GM20000 (cell line): ENCODE measurements around the gene ELMO3.

Experiments used
- DNase-seq: peaks from one replicate; pipeline ENCODE4 v3.0.0; 2012; ENCODE audit warnings: low spot score
- TF ChIP-seq, protein P1 (sequence below): IDR thresholded peaks from 2 replicates; pipeline ENCODE4 v1.5.1; 2012; ENCODE audit warnings: mild to moderate bottlenecking, control low read depth; ENCODE audit errors: extremely low read depth, missing control alignments

Gene ELMO3

DNA sequence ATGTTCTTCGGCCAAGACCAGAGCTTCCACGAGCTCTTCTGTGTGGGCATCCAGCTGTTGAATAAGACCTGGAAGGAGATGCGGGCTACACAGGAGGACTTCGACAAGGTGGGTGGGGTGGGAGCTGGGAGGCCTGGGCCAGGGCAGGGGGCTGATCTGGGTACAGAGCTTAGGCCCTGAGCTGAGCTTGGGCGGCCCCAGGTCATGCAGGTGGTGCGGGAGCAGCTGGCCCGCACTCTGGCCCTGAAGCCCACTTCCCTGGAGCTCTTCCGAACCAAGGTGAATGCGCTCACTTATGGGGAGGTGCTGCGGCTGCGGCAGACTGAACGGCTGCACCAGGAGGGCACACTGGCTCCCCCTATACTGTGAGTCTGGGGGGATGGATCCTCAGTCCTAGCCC is 3.5 kb downstream of the ELMO3 start:
- no peak for DNase-seq

DNA sequence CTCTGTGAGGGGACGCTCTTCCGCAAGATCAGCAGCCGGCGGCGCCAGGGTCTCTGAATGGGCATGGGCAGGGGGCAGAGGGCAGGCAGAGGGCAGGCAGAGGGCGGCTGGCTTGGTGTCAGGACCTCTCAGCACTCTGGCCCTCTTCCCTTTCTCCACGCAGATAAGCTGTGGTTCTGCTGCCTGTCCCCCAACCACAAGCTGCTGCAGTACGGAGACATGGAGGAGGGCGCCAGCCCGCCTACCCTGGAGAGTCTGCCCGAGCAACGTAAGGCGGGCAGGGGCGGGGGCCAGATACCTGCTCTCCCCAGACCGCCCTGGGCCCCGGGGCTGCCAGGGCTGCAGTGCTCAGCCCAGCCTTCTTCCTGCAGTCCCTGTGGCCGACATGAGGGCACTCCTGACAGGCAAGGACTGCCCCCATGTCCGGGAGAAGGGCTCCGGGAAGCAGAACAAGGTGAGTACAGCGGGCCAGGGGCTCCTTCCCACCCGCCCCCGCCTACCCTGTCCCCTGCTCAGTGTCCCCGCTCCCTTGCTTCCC is 4.1 kb downstream of the ELMO3 start:
- DNase-seq: peak; percentile 13
- TF ChIP-seq, protein P1, sequence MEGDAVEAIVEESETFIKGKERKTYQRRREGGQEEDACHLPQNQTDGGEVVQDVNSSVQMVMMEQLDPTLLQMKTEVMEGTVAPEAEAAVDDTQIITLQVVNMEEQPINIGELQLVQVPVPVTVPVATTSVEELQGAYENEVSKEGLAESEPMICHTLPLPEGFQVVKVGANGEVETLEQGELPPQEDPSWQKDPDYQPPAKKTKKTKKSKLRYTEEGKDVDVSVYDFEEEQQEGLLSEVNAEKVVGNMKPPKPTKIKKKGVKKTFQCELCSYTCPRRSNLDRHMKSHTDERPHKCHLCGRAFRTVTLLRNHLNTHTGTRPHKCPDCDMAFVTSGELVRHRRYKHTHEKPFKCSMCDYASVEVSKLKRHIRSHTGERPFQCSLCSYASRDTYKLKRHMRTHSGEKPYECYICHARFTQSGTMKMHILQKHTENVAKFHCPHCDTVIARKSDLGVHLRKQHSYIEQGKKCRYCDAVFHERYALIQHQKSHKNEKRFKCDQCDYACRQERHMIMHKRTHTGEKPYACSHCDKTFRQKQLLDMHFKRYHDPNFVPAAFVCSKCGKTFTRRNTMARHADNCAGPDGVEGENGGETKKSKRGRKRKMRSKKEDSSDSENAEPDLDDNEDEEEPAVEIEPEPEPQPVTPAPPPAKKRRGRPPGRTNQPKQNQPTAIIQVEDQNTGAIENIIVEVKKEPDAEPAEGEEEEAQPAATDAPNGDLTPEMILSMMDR: no peak

More for the DNA sequence above, 3.5 kb downstream of the ELMO3 start:
- TF ChIP-seq, protein P1: no peak

DNA sequence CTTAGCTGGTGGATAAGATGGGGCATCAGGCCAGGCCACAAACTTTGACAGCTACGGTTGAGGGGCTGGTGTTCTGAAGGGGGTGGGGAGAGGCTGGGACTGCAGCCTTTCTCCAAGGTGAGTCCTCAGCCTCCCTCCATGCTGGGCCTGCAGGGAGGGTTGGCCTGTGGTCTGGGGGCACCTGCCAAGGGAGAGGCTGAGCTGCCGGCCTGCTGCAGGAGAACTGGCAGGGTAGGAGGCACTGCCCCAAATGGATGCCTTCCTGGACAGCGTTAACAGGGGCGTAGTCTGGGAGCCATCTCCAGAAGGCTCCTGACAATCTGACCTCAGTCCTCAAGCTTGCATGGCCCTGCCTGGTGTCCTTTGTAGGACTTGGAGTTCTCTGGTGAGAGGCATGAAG is 5.1 kb downstream of the ELMO3 start:
- TF ChIP-seq, protein P1: no peak

DNA sequence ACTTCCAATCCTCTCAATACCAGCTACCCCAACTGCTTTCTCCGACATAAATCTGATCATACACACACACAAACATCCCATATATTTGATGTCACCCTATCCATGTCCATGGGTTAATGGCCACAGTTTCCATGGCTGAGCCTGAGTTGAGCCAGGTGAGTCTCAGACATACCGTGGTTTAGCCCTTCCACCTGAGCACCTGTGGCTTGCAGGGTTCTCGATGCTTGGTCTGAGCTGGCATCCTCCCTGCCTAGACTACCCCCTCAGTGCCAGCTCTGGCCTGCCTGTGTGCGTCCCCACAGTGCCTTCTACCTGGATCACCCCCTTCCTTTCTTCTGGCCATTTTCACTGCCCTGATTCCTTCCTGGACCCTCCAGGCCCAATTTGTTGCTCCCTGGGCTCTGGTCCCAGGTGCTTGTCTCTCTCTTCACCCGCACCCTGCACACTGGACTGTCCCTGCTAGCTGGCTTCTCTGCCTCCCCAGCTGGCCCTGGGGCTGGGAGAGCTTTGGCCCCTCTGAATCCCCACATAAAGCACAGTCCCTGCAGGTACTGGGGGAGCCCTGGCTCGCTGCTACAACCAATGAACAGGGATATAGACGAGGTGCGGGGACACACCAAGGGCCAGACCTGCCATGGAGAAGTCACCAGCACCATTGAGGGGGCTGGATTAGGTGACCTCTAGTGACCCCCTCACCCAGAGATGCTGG is 7.4 kb downstream of the ELMO3 start:
- DNase-seq: no peak
- TF ChIP-seq, protein P1: no peak

More for the DNA sequence above, 5.1 kb downstream of the ELMO3 start:
- DNase-seq: no peak

DNA sequence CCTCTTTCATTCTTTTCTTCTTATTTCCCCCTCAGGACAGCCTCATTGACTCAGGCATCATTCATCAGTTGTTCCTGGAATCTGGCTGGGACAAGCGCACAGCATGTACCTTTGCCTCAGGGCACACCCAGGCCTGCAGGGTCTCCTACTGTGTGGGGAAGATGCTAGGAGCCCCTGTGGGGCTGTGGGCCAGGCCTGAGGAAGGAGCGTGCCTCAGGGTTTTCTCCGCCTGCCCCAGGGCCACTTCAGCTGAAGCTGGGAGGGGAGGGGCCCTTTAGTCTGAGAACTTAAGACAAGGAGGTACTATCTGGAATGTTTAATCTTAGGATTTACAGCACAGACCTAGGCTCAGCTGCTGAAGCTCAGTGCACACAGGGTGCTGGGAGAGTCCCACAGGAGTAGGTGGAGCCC is 7.9 kb downstream of the ELMO3 start:
- DNase-seq: no peak
- TF ChIP-seq, protein P1: no peak

DNA sequence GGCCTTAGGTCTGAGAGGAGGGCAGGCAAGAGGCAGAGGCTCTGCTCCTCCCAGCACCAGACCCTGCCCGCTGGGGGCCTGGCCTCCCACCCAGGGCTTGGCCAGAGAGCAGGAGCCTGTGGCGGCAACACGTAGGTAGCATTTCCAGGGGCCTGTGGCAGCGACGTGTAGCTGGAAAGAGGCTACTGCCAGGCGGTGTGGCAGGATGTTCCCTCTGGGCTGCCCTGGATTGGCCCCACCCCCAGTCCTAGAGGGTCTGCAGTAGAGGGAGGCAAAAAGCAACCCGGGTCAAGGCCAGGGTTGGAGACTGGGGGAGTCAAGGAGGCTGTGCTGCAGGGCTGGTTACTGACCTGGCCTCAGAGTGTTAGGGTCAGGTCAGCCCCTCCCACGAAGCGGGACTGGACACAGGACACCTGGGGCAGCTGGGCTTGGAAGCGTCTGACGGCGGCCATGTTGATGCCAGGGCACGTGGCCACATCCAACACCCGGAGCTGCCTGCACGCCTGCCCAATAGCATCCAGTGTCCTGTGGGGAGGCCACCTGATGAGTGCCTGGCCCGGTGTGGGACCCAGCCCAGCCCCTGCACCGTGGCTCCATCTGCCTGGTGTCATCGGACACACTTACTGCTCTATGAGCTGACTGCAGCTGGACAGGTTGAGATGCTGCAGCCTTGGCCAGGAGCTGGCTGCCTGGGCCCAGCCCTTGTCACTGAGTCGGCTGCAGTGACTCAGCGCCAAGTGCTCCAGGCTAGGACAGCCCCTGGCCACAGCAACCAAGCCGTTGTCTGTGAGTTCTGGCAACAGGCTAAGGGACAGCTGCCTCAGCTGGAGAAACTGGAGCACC is 8.5 kb downstream of the ELMO3 start:
- no peak for DNase-seq
- TF ChIP-seq, protein P1: no peak
